GM18526 (cell line): ENCODE data around the gene CNTN1.

Source experiments
- POLR2A ChIP-seq: IDR thresholded peaks from 3 replicates; pipeline ENCODE4 v1.6.1; 2011; ENCODE audit not compliant: insufficient read length; ENCODE audit errors: extremely low read depth

The CNTN1 gene

DNA sequence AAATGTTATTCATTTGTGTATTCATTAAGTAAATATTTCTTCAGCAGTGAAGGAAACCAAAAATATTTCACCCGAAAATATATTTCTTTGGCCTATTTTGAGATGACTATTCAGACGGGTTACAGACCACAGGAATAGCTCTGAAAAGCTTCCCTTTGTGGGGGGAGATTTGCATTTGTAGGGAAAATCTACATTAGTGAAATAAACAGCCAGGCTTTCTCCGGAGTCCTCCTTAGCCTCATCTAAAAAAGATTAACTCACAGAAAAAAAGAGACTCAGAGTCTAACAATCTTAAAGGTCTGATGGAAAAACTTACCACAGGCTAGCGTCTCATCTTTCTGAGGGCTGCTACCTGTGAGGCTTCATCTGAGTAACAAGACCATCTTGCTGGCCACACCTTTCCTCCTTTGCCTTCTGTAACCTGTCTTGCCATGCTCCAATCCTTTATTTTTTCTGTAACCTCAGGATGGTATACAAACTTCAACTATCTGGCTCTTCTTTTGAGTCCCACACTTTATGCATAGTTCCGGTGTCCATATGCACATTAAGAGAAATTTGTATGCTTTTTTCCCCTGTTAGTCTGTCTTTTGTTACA, 100.7 kb downstream of the CNTN1 start:
- TF ChIP-seq POLR2A: no peak

DNA sequence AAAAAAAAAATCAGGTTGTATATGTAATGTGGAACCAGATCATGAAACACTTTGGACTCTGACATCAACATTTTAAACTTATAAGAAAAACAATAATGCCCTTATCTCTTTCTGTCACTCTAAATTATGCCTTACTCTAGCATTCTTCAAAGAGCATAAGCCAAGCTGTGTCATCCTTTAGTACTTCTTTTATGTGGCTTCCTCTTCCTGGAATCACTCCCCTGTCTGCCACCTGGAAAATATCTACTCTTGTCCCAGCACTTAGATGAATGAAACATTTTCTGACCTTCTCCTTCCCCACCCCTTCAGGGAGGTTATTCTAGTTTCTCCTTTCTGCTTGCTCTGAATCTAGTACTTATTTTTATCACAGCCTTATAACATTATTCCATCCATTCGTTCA, 101.2 kb downstream of the CNTN1 start:
- no peak for TF ChIP-seq POLR2A

DNA sequence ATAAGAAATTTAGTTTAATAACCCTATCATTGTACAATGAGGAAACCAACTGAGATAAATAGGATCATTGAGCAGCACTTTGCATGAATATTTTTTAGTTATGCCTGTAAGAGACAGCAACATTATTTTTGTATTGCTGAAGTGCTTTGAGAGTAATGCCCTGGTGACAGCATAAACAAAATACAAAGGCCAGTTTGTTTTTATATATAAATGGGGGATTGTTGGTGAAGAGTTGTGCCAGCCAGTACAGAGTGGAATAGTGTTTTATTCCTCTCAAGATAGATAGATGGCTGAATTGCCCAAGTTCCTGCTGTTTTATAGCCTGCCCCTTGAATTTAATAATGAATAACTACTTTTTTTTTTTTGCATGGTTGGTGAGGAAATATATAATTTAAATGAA, 101.8 kb downstream of the CNTN1 start:
- no peak for TF ChIP-seq POLR2A

DNA sequence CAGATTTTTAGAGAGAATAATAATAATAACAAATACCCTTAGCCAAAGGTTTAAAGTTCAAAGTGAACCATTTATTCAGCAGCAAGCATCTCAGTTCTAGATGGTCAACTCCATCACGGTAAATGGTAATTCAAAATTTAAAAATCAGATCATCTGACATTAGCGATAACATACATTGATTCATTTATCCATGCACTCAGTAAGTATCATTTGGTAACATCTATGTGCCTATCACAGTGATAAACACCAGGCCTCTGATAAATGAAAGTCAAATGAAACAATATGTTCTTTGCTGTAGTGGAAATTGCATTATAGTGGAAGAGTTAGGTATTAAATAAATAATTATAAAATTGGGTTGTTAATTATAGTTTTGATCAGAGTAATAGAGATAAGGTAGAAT, 108.8 kb downstream of the CNTN1 start:
- TF ChIP-seq POLR2A: no peak

DNA sequence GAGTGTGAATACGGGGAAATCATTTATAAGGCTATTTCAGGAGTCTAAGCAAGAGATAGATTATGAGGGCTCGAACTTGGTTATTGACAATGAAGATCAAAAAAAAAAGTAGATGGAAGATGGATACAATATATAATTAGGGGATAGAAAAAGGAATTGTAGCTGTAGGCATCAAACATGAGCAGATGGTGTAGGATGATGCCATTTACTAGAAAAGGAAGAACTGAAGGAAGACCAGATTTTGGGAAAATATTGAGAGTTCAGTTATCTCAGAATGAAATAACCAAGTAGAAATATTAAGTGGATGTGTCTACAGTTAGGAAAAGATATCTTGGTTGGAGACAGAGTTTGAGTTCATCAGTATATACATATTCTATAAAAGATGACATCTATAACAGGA, 109.6 kb downstream of the CNTN1 start:
- TF ChIP-seq POLR2A: no peak

DNA sequence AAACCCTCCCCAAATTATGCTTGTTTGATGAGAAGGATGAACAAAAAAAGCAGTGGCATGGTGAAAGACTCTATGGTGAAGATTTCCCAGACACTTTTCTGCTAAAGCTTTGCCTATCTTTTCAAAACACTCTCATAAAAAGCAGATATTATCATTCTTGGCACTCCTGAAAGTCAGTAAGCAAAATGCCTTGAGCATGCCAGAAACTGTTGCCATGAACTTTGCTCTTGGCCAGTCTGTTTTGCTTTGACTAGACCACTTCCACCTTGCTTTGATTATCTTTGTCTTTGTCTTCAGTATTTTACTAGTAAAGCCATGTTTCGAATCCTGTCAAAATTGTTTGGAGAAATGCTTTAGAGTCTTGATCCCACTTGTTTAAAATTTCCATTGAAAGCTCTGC, 110.4 kb downstream of the CNTN1 start:
- no peak for TF ChIP-seq POLR2A

DNA sequence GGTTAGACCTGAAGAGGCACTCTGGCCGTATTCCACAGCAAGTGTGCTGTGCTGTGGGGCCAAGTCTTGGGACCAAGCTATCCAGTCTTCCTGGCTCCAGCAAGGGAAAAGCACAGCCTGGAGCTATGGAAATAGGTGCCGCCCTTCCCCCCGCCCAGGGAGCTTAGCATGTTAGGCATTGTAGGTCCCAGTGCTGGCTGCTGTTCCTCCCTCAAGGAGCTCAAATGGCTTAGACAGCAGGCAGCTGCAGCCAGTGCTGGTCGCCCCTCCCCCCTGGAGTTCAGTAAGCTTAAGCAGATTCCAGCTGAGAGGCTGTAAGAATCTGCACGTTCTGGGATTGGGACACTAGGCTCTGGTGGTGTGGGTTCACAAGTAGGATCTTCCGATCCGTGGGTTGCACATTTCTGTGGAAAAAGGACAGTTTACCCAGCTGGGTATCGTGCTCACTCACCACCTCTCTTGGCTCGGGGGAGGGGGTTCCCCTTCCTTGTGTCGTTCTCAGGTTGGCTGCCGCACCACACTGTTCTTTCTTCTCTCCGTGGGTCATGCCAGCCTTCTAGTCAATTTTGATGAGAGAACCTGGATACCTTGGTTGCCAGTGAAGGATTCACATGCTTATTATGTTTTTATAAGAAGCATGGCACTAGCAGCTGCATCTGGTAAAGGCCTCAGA, 127.3 kb downstream of the CNTN1 start:
- no peak for TF ChIP-seq POLR2A

DNA sequence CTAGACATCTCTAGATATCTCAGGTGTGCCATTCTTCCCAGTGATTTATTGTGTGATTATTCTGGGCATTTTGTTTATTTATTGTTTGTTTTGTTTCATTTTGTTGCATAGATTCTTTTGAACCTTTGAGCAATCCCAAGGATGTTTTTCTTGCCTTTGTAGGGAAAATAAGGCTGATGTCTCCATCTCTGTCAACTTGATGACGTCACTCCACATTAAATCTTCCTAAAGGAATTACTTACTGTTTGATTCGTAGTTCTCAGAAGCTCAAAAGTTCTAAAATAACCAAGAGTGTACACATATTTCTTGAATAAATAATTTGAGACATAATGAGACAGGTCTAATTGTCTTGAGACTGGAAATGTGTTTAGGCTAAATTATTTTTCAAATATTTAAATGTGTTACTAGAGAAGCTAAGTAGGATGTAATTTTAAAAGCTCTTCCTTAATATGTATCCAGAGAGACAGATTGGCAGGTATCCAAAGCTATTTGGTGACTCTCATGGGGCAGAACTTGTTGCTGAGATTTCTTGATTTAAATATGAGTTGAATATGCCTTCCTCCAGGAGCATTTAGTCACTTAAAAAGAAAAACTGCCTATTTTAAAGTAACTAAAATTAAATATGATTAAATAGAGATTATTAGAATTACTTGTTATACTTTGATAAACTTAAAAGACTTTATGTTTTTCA, 128.7 kb downstream of the CNTN1 start:
- TF ChIP-seq POLR2A: no peak

DNA sequence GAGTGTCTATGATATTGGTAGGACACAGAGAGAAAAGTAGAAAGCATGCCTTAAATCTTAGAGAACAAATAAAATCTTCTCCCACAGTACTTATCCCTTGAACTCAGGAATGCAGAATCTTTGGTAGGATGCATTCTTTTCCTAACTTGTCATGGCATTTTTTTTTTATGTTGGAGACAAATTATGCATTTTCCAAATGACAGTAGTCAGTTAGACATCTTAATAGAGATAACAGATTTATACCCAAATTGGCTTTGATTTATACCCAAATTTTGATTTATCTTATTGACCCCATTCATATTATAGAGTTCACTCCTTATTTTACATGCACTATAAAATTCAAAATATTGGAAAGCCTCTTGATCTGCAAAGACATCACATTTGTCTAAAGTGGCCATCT, 132.9 kb downstream of the CNTN1 start:
- no peak for TF ChIP-seq POLR2A

DNA sequence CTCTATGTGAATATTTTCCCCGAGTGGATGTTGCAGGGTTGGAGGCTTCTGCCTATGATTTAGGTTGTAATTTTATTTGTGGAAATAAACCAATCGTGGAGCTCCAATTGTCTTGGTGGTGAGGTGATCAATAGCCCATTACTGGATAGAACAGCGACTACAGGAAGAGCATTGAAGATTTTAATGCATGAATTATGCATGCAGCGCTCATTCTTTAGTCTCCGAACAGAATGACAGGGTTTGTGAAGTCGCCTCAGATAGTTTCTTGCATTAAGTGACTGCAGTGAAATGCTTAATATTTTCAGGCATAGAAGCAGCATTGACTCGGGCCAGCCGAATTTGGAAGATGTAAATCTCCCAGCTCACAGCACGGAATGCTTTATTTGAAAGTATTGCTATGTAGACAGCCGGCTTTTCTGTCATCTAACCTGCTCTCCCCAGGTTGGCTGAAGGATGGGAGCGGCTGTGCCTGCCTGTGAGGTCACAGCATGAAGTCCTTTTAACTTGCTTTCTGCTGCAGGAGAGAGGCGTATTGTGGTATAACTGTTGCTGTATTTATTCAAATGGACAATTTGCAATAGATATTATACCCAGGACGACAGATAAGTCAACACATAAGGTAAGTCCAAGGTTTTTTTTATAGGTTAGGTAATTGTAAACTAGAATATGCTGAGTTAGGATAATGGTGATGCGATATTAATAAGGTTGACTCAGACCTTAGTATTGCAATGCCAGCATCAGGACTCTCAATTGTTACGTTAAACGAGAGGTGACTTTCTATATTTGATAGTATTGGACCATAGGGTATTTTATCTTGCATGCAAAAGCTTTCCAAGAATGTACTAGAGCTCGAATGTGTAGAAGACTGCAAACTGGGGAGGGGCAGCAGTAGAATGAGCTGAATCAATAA, 135.7 kb downstream of the CNTN1 start:
- no peak for TF ChIP-seq POLR2A

DNA sequence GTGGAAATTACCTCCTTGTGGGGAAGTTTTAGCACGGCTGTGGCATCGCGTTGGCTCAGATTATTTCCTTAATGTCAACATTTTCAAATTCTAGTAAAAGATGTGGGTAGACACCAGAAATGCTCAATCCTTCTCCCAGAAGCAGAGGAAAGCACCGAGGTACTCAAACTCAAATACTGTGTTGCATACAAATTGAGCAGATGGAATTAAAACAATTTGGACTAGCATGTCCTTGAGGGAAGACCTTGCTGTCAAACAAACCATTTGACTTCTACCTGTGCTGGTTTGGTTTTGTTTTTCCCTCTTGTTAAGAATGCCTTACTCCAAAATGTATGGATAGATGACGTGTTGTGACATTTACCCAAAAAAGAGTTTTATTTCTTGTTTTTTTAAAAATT, 136.4 kb downstream of the CNTN1 start:
- no peak for TF ChIP-seq POLR2A

DNA sequence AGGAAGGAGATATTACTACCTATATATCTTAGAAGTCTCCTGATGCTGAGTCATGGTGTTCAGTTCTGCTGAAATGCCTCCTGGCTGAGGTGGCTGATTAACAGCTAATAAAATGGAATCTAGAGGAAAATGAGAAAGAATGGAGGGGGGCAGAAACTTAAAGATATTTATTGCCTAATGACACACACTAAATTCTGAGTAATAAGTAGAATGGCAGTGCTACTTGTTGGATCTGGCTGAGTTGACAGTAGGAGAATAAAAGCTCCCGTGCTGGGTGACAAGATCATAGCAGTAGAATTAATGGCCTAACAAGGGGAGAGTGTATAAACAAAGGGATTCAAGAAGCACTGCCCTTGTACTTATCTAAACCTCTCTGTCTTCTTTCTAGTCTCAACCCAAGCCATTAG, 137.5 kb downstream of the CNTN1 start:
- TF ChIP-seq POLR2A: no peak

DNA sequence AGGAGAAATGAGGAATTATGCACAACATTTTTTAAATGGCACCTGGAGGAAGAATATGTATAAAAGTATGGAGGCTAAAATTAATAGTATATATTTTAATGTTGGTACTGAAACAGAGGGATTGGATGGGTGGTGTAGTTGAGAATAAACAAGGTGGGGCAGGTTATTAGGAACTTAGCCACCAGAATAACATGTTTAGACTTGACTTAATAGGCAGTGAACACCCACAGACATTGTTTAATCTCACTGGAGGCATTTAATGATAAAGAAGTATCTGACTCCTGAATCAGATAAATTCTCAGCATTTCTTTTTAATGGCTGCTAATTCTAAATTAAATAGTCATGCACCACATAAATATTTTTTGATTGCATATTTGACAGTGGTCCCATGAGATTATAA, 139.7 kb downstream of the CNTN1 start:
- no peak for TF ChIP-seq POLR2A

DNA sequence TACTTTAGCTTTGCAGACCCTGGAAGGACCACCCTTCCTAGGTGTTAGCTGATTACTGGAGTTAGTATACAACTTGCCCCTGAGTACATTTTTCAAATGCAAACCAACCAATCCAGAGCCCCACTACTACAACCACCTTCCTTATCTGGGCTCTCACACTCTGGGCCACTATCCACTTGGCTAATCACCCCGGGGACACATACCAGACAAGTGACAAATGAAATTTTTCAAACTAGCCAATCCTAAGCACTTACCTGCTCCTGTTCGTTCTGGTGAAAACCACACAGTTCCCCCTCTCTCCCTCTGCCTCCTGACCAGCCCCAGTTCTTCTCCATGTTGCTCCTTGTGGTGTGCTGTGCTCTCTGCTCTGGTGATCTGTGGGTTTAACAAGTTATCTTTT, 140.4 kb downstream of the CNTN1 start:
- no peak for TF ChIP-seq POLR2A

DNA sequence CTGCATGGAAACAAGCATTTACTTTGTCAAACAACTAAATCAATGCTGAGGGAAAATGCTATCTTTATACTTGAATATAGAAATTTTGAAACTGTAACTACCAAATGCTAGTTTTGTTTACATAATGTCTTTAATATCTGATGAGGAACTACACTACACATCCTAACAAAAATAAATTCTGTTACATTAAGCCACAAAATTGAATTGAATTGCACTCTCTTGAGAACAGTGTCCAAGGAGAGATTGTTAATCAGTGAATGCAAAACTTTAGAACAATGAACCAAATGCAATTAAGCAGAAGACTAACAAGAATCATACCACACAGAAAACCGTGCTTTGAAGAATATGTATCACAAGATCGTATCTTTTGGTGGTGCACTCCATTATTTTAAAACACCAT, 141.6 kb downstream of the CNTN1 start:
- no peak for TF ChIP-seq POLR2A

DNA sequence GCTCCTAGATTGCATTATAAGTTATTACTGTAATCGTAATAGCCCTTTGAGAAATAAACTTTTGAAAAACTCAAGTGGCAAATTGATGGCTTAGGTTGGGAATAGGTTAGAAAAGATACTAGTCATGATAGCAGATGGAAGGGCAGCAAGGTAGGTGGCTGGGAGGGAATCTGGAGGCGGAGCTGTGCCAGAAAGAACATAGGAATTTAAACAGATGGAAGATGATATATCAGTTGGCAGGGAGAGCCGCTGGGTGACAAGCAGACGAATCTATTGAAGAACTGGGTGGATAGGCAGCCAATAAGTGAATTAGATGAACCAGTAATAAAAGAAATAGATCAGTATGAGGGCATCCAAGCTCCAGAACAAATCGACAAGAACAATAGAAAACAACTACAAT, 142.1 kb downstream of the CNTN1 start:
- no peak for TF ChIP-seq POLR2A

DNA sequence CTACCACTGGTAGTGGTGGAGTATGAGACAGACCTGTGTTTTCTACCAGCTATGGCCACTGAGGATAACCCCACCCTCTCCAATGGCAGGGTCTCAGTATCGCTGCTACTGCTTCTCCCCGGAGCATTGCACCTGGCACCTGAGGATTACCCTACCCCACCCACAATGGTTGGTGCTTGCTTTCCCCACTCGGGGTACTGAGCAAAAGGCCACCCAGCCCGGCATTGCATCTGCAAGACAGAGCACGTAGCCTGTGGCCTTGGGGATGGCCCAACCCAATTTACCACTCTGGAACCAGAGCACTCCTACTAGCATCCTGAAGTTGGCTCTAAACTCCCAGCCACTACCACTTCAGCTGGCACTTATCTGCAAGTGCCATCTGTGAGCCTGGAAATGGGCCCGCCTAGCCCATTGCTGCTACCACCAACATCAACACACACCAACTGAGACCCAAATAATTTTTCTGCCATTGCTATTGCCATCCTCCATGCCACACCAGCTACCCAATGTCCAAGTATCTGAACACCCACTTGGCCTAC, 145.7 kb downstream of the CNTN1 start:
- no peak for TF ChIP-seq POLR2A
